Measurements from ENCODE around the gene KCNH8. TPM values are rescaled to one million over a fixed set of nuclear protein-coding genes. Genes with fewer than 3 reads are reported as not detected.

The KCNH8 gene
- total RNA-seq, 1 experiment from 2014 or later = 0.19 TPM

DNA sequence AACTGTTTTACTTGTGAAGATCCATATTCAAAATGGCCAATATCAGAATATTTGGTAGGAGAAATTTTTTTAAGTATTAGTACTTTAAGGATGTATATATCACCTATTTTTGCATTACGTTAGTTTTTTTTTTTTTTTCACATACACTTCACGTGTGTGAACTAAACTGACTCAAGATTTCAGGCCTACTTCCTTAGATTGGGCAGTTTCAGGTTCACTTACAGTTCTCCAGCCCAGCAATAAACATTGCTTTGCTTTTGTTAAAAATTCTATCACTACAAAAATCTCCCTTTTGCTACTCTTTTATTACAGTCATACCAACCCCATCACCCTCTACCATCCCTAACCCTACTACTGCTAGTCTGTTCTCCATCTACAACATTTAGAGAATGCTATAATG, 183.6 kb downstream of the KCNH8 start:
- Histone ChIP-seq H3K4me2 (ENCODE audit: low read depth, low read length, poor library complexity, severe bottlenecking) (no peak overlapping the region), H3K9ac (ENCODE audit: low read length) (no peak overlapping the region), H3K79me2 (ENCODE audit: low read length) (no peaks in the 10 kb centered on the region), H3K36me3 (ENCODE audit: insufficient read depth, low read length) (no peaks in the 10 kb centered on the region), H3K4me3 (ENCODE audit: low read length) (no peak overlapping the region), H3K27me3 (ENCODE audit: low read length) (no peaks in the 10 kb centered on the region), H2AFZ (ENCODE audit: low read length) (no peak overlapping the region), H3K9me3 (ENCODE audit: low read length) (peaks cover 11% of the 10 kb centered on the region), H3K27ac (ENCODE audit: low read length) (no peak overlapping the region), H3K9me2 (replicated peaks; ENCODE audit: insufficient read depth, low read length) (no peaks in the 10 kb centered on the region), H4K20me1 (ENCODE audit: insufficient read depth, low read depth, low read length) (no peaks in the 10 kb centered on the region), H3K4me1 (ENCODE audit: low read length) (no peaks in the 10 kb centered on the region)
- DNase-seq = no peak

DNA sequence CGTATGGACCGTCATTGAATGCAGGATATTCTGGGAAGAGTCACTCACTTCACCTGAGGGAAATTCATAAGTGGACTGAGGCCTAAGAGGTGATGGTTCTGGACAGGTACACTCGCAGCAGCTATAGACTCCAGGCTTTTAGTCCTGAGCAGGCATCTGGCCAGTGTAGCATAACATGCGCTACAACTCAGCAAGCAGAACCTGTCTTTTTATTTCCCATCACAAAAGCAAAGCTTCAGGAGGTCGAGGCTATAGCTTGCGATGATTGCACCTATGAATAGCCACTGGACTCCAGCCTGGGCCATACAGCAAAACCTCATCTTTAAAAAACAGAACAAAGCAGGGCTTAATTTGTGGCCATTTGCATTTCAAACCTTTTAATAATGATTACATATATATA, 185.8 kb downstream of the KCNH8 start:
- H3K36me3 ChIP-seq (ENCODE audit: insufficient read depth, low read length) = no peaks in the 10 kb centered on the region
- no peaks in the 10 kb centered on the region for H4K20me1 ChIP-seq (ENCODE audit: insufficient read depth, low read depth, low read length)
- no peaks in the 10 kb centered on the region for H3K4me1 ChIP-seq (ENCODE audit: low read length)
- no peak overlapping the region for H3K4me3 ChIP-seq (ENCODE audit: low read length)
- H3K27me3 ChIP-seq (ENCODE audit: low read length) = no peaks in the 10 kb centered on the region
- no peaks in the 10 kb centered on the region for H3K9me2 ChIP-seq (replicated peaks; ENCODE audit: insufficient read depth, low read length)
- DNase-seq = no peak
- H3K9me3 ChIP-seq (ENCODE audit: low read length) = peaks cover 9% of the 10 kb centered on the region
- no peak overlapping the region for H3K9ac ChIP-seq (ENCODE audit: low read length)
- no peaks in the 10 kb centered on the region for H3K79me2 ChIP-seq (ENCODE audit: low read length)
- H3K27ac ChIP-seq (ENCODE audit: low read length) = no peak overlapping the region
- H2AFZ ChIP-seq (ENCODE audit: low read length) = no peak overlapping the region
- H3K4me2 ChIP-seq (ENCODE audit: low read depth, low read length, poor library complexity, severe bottlenecking) = no peak overlapping the region

DNA sequence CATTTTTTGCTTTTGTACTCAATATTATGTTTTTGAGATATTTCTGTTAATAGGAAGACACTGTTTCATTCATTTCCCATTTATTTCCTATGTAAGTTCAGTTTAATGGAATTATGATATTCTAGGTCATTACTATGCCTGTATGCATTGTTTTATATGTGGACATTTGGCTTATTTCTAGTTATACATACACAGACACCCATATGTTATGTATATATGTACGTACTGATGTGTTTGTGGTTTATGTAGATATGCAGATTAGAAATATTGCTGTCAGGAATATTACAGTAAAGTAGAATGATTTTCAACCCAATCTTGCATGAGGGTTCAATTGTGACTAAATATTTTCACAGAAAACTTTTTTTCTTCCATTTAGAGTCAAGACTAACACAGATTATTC, 190.5 kb downstream of the KCNH8 start:
- no peak overlapping the region for H3K27ac ChIP-seq (ENCODE audit: low read length)
- DNase-seq = no peak
- peaks cover 3% of the 10 kb centered on the region; the same call in 1 of the 2 replicates for H3K9me3 ChIP-seq (ENCODE audit: low read length)
- no peaks in the 10 kb centered on the region for H3K27me3 ChIP-seq (ENCODE audit: low read length)
- H2AFZ ChIP-seq (ENCODE audit: low read length) = no peak overlapping the region
- no peaks in the 10 kb centered on the region for H3K79me2 ChIP-seq (ENCODE audit: low read length)
- H3K4me2 ChIP-seq (ENCODE audit: low read depth, low read length, poor library complexity, severe bottlenecking) = no peak overlapping the region
- no peak overlapping the region for H3K4me3 ChIP-seq (ENCODE audit: low read length)
- H3K9me2 ChIP-seq (replicated peaks; ENCODE audit: insufficient read depth, low read length) = no peaks in the 10 kb centered on the region
- no peaks in the 10 kb centered on the region for H3K4me1 ChIP-seq (ENCODE audit: low read length)
- no peaks in the 10 kb centered on the region for H3K36me3 ChIP-seq (ENCODE audit: insufficient read depth, low read length)
- no peak overlapping the region for H3K9ac ChIP-seq (ENCODE audit: low read length)
- H4K20me1 ChIP-seq (ENCODE audit: insufficient read depth, low read depth, low read length) = no peaks in the 10 kb centered on the region

DNA sequence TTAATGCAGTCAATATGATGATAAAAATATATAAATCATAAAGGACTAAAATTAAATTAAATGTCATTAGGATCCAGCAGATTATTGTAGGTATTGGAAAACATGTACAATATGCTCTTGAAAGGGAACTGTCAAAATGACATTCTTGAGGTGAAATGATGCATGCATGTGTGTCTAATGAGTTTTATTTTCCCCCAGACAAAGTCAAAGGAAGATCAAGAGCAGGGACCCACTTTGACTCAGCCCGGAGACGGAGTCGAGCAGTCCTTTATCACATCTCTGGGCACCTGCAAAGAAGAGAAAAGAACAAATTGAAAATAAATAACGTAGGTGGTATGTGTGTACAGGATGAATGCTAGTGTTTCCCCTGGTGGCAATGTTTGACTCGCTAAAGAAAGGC, 194.1 kb downstream of the KCNH8 start:
- Histone ChIP-seq H3K36me3 (ENCODE audit: insufficient read depth, low read length) (no peaks in the 10 kb centered on the region), H3K27me3 (ENCODE audit: low read length) (no peaks in the 10 kb centered on the region)

DNA sequence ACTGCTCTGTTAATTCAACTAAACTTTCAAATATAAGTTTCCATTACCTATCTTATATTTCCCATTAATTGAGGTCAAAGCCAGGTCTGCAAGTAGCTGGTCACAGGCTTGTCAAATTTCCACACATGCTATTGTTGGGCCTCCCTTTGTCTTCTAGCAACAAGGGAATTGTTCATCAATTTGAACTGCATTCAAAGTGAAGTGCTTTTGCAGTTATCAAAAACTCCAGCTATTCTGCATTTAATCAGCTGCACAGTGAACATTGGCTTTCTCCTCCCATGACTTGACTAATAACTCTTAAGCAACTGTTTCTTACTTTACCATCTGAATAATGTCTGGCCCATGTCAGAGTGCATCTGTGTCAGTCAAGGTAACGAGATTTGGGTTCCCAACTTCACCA, 198.4 kb downstream of the KCNH8 start:
- H4K20me1 ChIP-seq (ENCODE audit: insufficient read depth, low read depth, low read length) = no peaks in the 10 kb centered on the region
- no peak overlapping the region for H3K9ac ChIP-seq (ENCODE audit: low read length)
- no peaks in the 10 kb centered on the region for H3K27me3 ChIP-seq (ENCODE audit: low read length)
- H3K79me2 ChIP-seq (ENCODE audit: low read length) = no peaks in the 10 kb centered on the region
- H3K9me3 ChIP-seq (ENCODE audit: low read length) = no peaks in the 10 kb centered on the region
- no peak overlapping the region for H3K27ac ChIP-seq (ENCODE audit: low read length)
- DNase-seq = no peak
- H3K36me3 ChIP-seq (ENCODE audit: insufficient read depth, low read length) = no peaks in the 10 kb centered on the region
- H3K4me1 ChIP-seq (ENCODE audit: low read length) = peaks cover 11% of the 10 kb centered on the region
- no peak overlapping the region for H2AFZ ChIP-seq (ENCODE audit: low read length)
- H3K4me2 ChIP-seq (ENCODE audit: low read depth, low read length, poor library complexity, severe bottlenecking) = no peak overlapping the region
- H3K9me2 ChIP-seq (replicated peaks; ENCODE audit: insufficient read depth, low read length) = no peaks in the 10 kb centered on the region
- no peak overlapping the region for H3K4me3 ChIP-seq (ENCODE audit: low read length)

More for the DNA sequence above, 194.1 kb downstream of the KCNH8 start:
- no peak overlapping the region for H3K4me2 ChIP-seq (ENCODE audit: low read depth, low read length, poor library complexity, severe bottlenecking)
- DNase-seq = no peak
- H2AFZ ChIP-seq (ENCODE audit: low read length) = no peak overlapping the region
- H4K20me1 ChIP-seq (ENCODE audit: insufficient read depth, low read depth, low read length) = no peaks in the 10 kb centered on the region
- no peak overlapping the region for H3K9ac ChIP-seq (ENCODE audit: low read length)
- H3K9me2 ChIP-seq (replicated peaks; ENCODE audit: insufficient read depth, low read length) = no peaks in the 10 kb centered on the region
- H3K4me1 ChIP-seq (ENCODE audit: low read length) = no peaks in the 10 kb centered on the region
- H3K9me3 ChIP-seq (ENCODE audit: low read length) = no peaks in the 10 kb centered on the region
- H3K27ac ChIP-seq (ENCODE audit: low read length) = no peak overlapping the region
- H3K4me3 ChIP-seq (ENCODE audit: low read length) = no peak overlapping the region
- no peaks in the 10 kb centered on the region for H3K79me2 ChIP-seq (ENCODE audit: low read length)

DNA sequence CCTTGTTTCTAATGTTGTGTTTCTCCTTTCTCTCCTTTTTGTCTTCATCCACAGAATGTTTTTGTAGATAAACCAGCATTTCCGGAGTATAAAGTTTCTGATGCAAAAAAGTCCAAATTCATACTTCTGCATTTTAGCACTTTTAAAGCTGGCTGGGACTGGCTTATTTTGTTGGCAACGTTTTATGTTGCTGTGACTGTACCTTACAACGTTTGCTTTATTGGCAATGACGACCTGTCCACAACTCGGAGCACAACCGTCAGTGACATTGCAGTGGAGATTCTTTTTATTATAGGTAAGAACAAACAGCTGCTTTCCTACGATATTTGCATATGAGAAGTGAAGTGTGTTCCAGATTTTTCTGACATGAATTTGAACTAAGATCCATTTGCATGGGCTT, 199.4 kb downstream of the KCNH8 start:
- Histone ChIP-seq H3K4me2 (ENCODE audit: low read depth, low read length, poor library complexity, severe bottlenecking) (peak overlapping the region; percentile 17), H3K27me3 (ENCODE audit: low read length) (no peaks in the 10 kb centered on the region), H3K9me2 (replicated peaks; ENCODE audit: insufficient read depth, low read length) (no peaks in the 10 kb centered on the region), H3K79me2 (ENCODE audit: low read length) (no peaks in the 10 kb centered on the region), H4K20me1 (ENCODE audit: insufficient read depth, low read depth, low read length) (no peaks in the 10 kb centered on the region), H3K9me3 (ENCODE audit: low read length) (no peaks in the 10 kb centered on the region), H3K9ac (ENCODE audit: low read length) (no peak overlapping the region), H3K4me3 (ENCODE audit: low read length) (no peak overlapping the region), H3K27ac (ENCODE audit: low read length) (no peak overlapping the region), H3K4me1 (ENCODE audit: low read length) (peaks cover 11% of the 10 kb centered on the region), H3K36me3 (ENCODE audit: insufficient read depth, low read length) (no peaks in the 10 kb centered on the region), H2AFZ (ENCODE audit: low read length) (no peak overlapping the region)
- DNase-seq = no peak

DNA sequence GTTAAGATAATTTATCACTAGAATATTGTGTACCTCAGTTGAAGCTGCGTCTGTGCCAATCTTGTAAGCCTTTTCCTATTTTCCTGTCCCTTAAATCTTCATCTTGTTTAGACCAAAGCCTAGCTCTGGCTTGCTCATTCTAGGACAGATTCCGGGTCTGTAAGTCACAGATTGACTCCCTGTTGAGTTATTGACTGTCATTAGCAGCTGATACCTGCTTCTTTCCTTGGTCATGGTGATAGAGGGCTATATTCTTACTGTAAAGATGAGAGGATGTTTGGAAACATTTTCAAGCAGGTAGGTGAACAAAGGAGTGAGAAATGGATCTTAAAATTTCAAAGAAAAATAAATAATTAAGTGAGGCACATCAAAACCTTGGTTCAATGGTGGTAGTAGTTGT, 200.2 kb downstream of the KCNH8 start:
- H3K27me3 ChIP-seq (ENCODE audit: low read length) = no peaks in the 10 kb centered on the region
- DNase-seq = no peak
- no peak overlapping the region for H3K4me3 ChIP-seq (ENCODE audit: low read length)
- no peaks in the 10 kb centered on the region for H3K36me3 ChIP-seq (ENCODE audit: insufficient read depth, low read length)
- H3K9me3 ChIP-seq (ENCODE audit: low read length) = no peaks in the 10 kb centered on the region
- no peaks in the 10 kb centered on the region for H4K20me1 ChIP-seq (ENCODE audit: insufficient read depth, low read depth, low read length)
- no peak overlapping the region for H3K9ac ChIP-seq (ENCODE audit: low read length)
- no peaks in the 10 kb centered on the region for H3K9me2 ChIP-seq (replicated peaks; ENCODE audit: insufficient read depth, low read length)
- peak overlapping the region; percentile 17 for H3K4me2 ChIP-seq (ENCODE audit: low read depth, low read length, poor library complexity, severe bottlenecking)
- no peak overlapping the region for H3K27ac ChIP-seq (ENCODE audit: low read length)
- no peak overlapping the region for H2AFZ ChIP-seq (ENCODE audit: low read length)
- H3K79me2 ChIP-seq (ENCODE audit: low read length) = no peaks in the 10 kb centered on the region
- H3K4me1 ChIP-seq (ENCODE audit: low read length) = peaks cover 11% of the 10 kb centered on the region

DNA sequence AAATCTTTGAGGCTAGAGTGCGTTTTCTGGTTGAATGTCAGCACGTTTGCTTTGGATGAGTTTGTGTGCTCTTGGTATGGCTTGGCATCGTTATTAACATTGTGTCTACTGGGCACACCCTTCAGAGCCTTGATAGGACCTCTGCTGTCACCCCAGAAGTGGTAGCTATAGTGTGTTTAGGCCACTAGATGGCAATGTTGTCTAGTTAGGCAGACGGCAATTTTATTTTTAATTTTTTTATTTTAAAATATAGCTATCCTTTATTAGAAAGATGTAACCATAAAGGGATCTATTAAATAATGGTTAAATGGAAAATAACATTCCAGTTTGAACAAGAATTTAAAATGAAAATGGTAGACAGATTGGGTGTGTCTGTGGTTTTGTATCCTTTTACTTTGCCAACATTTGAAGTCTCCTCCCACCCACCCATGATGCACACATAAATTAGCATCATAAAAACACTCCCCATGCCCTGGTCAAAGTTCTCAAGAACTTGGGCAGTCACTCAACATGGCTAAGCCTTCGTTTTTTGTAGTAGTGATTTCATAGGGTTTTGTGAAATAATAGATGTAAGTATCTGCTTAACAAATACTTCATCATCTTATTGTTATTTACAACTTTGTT, 200.7 kb downstream of the KCNH8 start:
- Histone ChIP-seq H2AFZ (ENCODE audit: low read length) (no peak overlapping the region), H4K20me1 (ENCODE audit: insufficient read depth, low read depth, low read length) (no peaks in the 10 kb centered on the region), H3K4me3 (ENCODE audit: low read length) (no peak overlapping the region), H3K79me2 (ENCODE audit: low read length) (no peaks in the 10 kb centered on the region), H3K9me2 (replicated peaks; ENCODE audit: insufficient read depth, low read length) (no peaks in the 10 kb centered on the region), H3K27me3 (ENCODE audit: low read length) (no peaks in the 10 kb centered on the region), H3K36me3 (ENCODE audit: insufficient read depth, low read length) (no peaks in the 10 kb centered on the region), H3K9me3 (ENCODE audit: low read length) (no peaks in the 10 kb centered on the region), H3K27ac (ENCODE audit: low read length) (no peak overlapping the region), H3K4me1 (ENCODE audit: low read length) (peaks cover 11% of the 10 kb centered on the region), H3K4me2 (ENCODE audit: low read depth, low read length, poor library complexity, severe bottlenecking) (no peak overlapping the region), H3K9ac (ENCODE audit: low read length) (no peak overlapping the region)
- peak; percentile 75 for DNase-seq
